ENCODE results near the gene SPG7. TPM values are rescaled to one million over a fixed set of nuclear protein-coding genes. Genes with fewer than 3 reads are reported as not detected.

The SPG7 gene
- polyA plus RNA-seq, 10 donors = 43.5 to 93.9 (median 63.4) TPM

- no peak for DNase-seq
These were observed 88.9 kb downstream of the SPG7 start for GRCh38 chr16:89596957-89597649.

GRCh38 chr16:89598199-89598598, 90.0 kb downstream of the SPG7 start:
- DNase-seq = no peak

GRCh38 chr16:89599451-89599858, 91.3 kb downstream of the SPG7 start:
- no peak for DNase-seq

GRCh38 chr16:89599902-89600301, 91.7 kb downstream of the SPG7 start:
- DNase-seq = no peak

GRCh38 chr16:89600427-89600826, 92.2 kb downstream of the SPG7 start:
- DNase-seq = no peak

GRCh38 chr16:89600956-89601355, 92.8 kb downstream of the SPG7 start:
- no peak for DNase-seq

GRCh38 chr16:89601906-89602272, 93.7 kb downstream of the SPG7 start:
- DNase-seq = no peak

GRCh38 chr16:89602273-89602951, 94.2 kb downstream of the SPG7 start:
- DNase-seq = peak in 2 of 3 donors; percentile 45 to 63

GRCh38 chr16:89602952-89603590, 94.9 kb downstream of the SPG7 start:
- DNase-seq = no peak

- no peak for DNase-seq
These were observed 96.6 kb downstream of the SPG7 start for GRCh38 chr16:89604764-89605163.

GRCh38 chr16:89605186-89605970, 97.2 kb downstream of the SPG7 start:
- no peak for DNase-seq

GRCh38 chr16:89606006-89606405, 97.8 kb downstream of the SPG7 start:
- DNase-seq = no peak

Other genes starting within 250 kb of the SPG7 start
- 10 to 100 TPM; 51.5 to 76.1 (median 59.4) TPM for gene ANKRD11, start 17.8 kb upstream of the SPG7 start, polyA plus RNA-seq (ENCODE audit: insufficient read length in 10 of 10)
- gene RPL13, start 52.3 kb downstream of the SPG7 start, polyA plus RNA-seq (ENCODE audit: insufficient read length in 10 of 10) = 1,000 to 10,000 TPM; 2,542 to 4,784 (median 3,744) TPM
- under 1 TPM in 7 of 10 donors, not detected in 3; 0.23 to 0.59 (median 0.33) TPM for gene CPNE7, start 67.4 kb downstream of the SPG7 start, polyA plus RNA-seq (ENCODE audit: insufficient read length in 10 of 10)
- 1 to 10 TPM in 4 of 10 donors, under 1 TPM in 6; 0.18 to 2.1 (median 0.94) TPM for gene DPEP1, start 105.2 kb downstream of the SPG7 start, polyA plus RNA-seq (ENCODE audit: insufficient read length in 10 of 10)
- gene CHMP1A, start 149.3 kb downstream of the SPG7 start, polyA plus RNA-seq (ENCODE audit: insufficient read length in 10 of 10) = 10 to 100 TPM; 37.2 to 52.6 (median 46.5) TPM
- gene SPATA33, start 149.4 kb downstream of the SPG7 start, polyA plus RNA-seq (ENCODE audit: insufficient read length in 10 of 10) = 1 to 10 TPM; 3.0 to 6.1 (median 4.2) TPM
- 10 to 100 TPM; 33.8 to 67.4 (median 45.5) TPM for gene CDK10, start 178.3 kb downstream of the SPG7 start, polyA plus RNA-seq (ENCODE audit: insufficient read length in 10 of 10)
- 1 to 10 TPM in 9 of 10 donors, under 1 TPM in 1; 1.00 to 3.5 (median 2.1) TPM for gene SPATA2L, start 193.3 kb downstream of the SPG7 start, polyA plus RNA-seq (ENCODE audit: insufficient read length in 10 of 10)
- 10 to 100 TPM in 4 of 10 donors, 1 to 10 TPM in 6; 7.4 to 12.4 (median 9.9) TPM for gene VPS9D1, start 212.5 kb downstream of the SPG7 start, polyA plus RNA-seq (ENCODE audit: insufficient read length in 10 of 10)
- 10 to 100 TPM; 16.6 to 25.5 (median 21.9) TPM for gene ZNF276, start 213.1 kb downstream of the SPG7 start, polyA plus RNA-seq (ENCODE audit: insufficient read length in 10 of 10)

All from muscle of back (tissue), 11 donors.